Keratinocyte (primary cell): Measurements from ENCODE around the gene ZFYVE16. TPM values are rescaled to one million over a fixed set of nuclear protein-coding genes. Genes with fewer than 3 reads are reported as not detected.

Experiments
- DNase-seq: peaks from one replicate; pipeline ENCODE4 v3.0.0-alpha.2; 2011; ENCODE audit warnings: low read depth, missing footprints, low spot score
- FAIRE-seq: peaks from 2 replicates; lab custom pipeline; 2011; peaks lifted over from hg19 to GRCh38; lab: Jason Lieb, UNC
- H2AFZ ChIP-seq: 2 replicates; pipeline ENCODE4 v1.6.0; 2012; ENCODE audit warnings: low read length, control low read depth, inconsistent platforms; ENCODE audit not compliant: control insufficient read depth
- H3K27ac ChIP-seq: 2 replicates; pipeline ENCODE4 v1.5.1; 2011; ENCODE audit warnings: low read length; ENCODE audit not compliant: control insufficient read depth, insufficient read depth
- H3K27me3 ChIP-seq: 3 replicates; pipeline ENCODE4 v1.6.0; 2011; ENCODE audit warnings: low read length; ENCODE audit not compliant: control insufficient read depth, insufficient read depth; ENCODE audit errors: extremely low read depth
- H3K36me3 ChIP-seq, 2 experiments: 2 replicates in 1 of 2; 3 replicates in 1 of 2; pipeline ENCODE4 v1.5.1; 2011; ENCODE audit warnings: low read length in 2 of 2, mild to moderate bottlenecking in 1 of 2; ENCODE audit not compliant: control insufficient read depth in 2 of 2, insufficient read depth in 2 of 2; ENCODE audit errors: extremely low read depth in 1 of 2
- H3K4me1 ChIP-seq: 3 replicates; pipeline ENCODE4 v1.5.1; 2011; ENCODE audit warnings: low read length; ENCODE audit not compliant: control insufficient read depth, insufficient read depth; ENCODE audit errors: extremely low read depth
- H3K4me2 ChIP-seq: 3 replicates; pipeline ENCODE4 v1.6.0; 2011; ENCODE audit warnings: low read depth, low read length; ENCODE audit not compliant: control insufficient read depth, insufficient read depth; ENCODE audit errors: extremely low read depth
- H3K4me3 ChIP-seq, 3 experiments: fragments of 200-600 bp in 1 of 3; sonication (generic) in 1 of 3; 2 replicates in 2 of 3; 3 replicates in 1 of 3; pipeline ENCODE4 v1.5.1; 2011 to 2016; ENCODE audit warnings: low read length in 3 of 3, mild to moderate bottlenecking in 3 of 3, control low read depth in 2 of 3, inconsistent platforms in 1 of 3, low read depth in 1 of 3, mixed read lengths in 1 of 3, mixed run types in 1 of 3, moderate library complexity in 1 of 3; ENCODE audit not compliant: control insufficient read depth in 2 of 3, insufficient read depth in 2 of 3; ENCODE audit errors: extremely low read depth in 1 of 3
- H3K79me2 ChIP-seq: 2 replicates; pipeline ENCODE4 v1.6.0; 2012; ENCODE audit warnings: low read length; ENCODE audit not compliant: control insufficient read depth, insufficient read depth
- H3K9ac ChIP-seq: 3 replicates; pipeline ENCODE4 v1.6.0; 2011; ENCODE audit warnings: low read length; ENCODE audit not compliant: control insufficient read depth, insufficient read depth; ENCODE audit errors: extremely low read depth
- H3K9me1 ChIP-seq: 3 replicates; pipeline ENCODE4 v1.6.0; 2011; ENCODE audit warnings: low read length; ENCODE audit not compliant: control insufficient read depth, insufficient read depth; ENCODE audit errors: extremely low read depth
- H3K9me3 ChIP-seq: 2 replicates; pipeline ENCODE4 v1.5.1; 2012; ENCODE audit warnings: low read depth, low read length; ENCODE audit not compliant: control insufficient read depth
- H4K20me1 ChIP-seq: 3 replicates; pipeline ENCODE4 v1.6.0; 2011; ENCODE audit warnings: low read length; ENCODE audit not compliant: control insufficient read depth, insufficient read depth; ENCODE audit errors: extremely low read depth
- EZH2 ChIP-seq: IDR thresholded peaks from one replicate; pipeline ENCODE4 v1.6.1; 2012; ENCODE audit warnings: inconsistent platforms, mild to moderate bottlenecking, low read length, moderate library complexity
- dilution Hi-C: fragments of 300-500 bp; cut with MboI; formaldehyde crosslinking; loops from one replicate; pipeline ENCODE4 v1.7.0; 2020; ENCODE audit warnings: low sequenced_read_pairs; ENCODE audit not compliant: extremely low pct_ligation_motif_present
- polyA plus RNA-seq, 5 experiments: library from polyadenylated mRNA; depleted of rRNA in 3 of 5; stranded (reverse) in 3 of 5; stranded (forward) in 1 of 5; unstranded in 1 of 5; fragments of >200 nt; gene quantifications; 1 replicate in 1 of 5; 2 replicates in 3 of 5; 3 replicates in 1 of 5; pipeline versions ENCODE4 v1.2.1 to v1.2.3, GENCODE V29; 2011 to 2012; ENCODE audit warnings: missing spikeins in 2 of 5, low read depth in 1 of 5, low replicate concordance in 1 of 5
- TF ChIP-seq, protein P1 (sequence below), 3 experiments: IDR thresholded peaks in 1 of 3; conservative IDR thresholded peaks in 1 of 3; optimal IDR thresholded peaks in 1 of 3; 2 replicates in 2 of 3; 3 replicates in 1 of 3; pipeline versions ENCODE3 to v1.5.1; 2011; ENCODE audit warnings: low read length in 3 of 3, mild to moderate bottlenecking in 3 of 3, moderate library complexity in 2 of 3, control low read depth in 1 of 3, inconsistent platforms in 1 of 3; ENCODE audit not compliant: insufficient read depth in 2 of 3; ENCODE audit errors: extremely low read depth in 1 of 3

The ZFYVE16 gene
- polyA plus RNA-seq, 1 donor (not counting 4 experiments of a cell fraction or from before 2014, with no cell fraction given) = 13.5 TPM

DNA sequence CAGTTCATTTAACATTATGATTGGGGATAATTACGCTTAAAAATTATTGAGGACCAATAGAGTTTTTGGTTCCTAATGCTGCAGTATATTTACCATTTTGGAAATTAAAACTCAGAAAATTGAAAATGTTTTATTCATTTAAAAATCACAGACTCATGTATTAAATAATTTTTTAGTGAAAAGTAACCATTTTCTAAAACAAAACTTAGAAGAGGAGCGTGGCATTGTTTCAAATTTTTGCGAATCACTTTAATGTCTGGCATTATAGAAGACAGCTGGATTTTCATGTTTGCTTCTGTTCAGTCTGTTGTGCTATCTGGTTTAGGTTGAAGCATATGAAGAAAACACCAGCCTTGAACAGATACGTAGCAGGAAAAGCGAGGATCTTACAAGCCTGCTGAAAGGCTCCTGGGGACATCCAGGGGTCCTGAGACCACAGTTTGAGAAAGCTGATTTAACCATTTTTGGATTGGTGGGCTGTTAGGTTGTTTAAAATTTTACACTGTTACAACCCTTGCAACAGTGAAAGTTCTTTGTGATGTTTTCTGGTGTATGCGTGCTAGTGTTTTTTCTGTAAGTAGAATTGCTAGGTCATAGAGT lies 1.6 kb downstream of the ZFYVE16 start:
- dilution Hi-C loops = no loop called here
- Histone ChIP-seq H3K9me3 (no peaks in the 10 kb centered on the region), H3K36me3 (peaks cover 0 to 2% of the 10 kb centered on the region in 2 experiments), H4K20me1 (no peaks in the 10 kb centered on the region), H2AFZ (no peak overlapping the region), H3K9me1 (no peaks in the 10 kb centered on the region), H3K79me2 (peaks cover 49% of the 10 kb centered on the region), H3K4me1 (peaks cover 8% of the 10 kb centered on the region), H3K4me2 (peak overlapping the region; percentile 78), H3K4me3 (peak overlapping the region in 2 of 3 experiments; percentile 90 to 94), H3K9ac (peak overlapping the region; percentile 94), H3K27ac (no peak overlapping the region), H3K27me3 (no peaks in the 10 kb centered on the region)
- FAIRE-seq (no peak), DNase-seq (no peak)
- no peak for TF ChIP-seq EZH2
- TF ChIP-seq, protein P1, sequence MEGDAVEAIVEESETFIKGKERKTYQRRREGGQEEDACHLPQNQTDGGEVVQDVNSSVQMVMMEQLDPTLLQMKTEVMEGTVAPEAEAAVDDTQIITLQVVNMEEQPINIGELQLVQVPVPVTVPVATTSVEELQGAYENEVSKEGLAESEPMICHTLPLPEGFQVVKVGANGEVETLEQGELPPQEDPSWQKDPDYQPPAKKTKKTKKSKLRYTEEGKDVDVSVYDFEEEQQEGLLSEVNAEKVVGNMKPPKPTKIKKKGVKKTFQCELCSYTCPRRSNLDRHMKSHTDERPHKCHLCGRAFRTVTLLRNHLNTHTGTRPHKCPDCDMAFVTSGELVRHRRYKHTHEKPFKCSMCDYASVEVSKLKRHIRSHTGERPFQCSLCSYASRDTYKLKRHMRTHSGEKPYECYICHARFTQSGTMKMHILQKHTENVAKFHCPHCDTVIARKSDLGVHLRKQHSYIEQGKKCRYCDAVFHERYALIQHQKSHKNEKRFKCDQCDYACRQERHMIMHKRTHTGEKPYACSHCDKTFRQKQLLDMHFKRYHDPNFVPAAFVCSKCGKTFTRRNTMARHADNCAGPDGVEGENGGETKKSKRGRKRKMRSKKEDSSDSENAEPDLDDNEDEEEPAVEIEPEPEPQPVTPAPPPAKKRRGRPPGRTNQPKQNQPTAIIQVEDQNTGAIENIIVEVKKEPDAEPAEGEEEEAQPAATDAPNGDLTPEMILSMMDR (optimal IDR thresholded peaks at IDR 0.05 in 1 of 3, IDR thresholded peaks at IDR 0.05 in 1 of 3, conservative IDR thresholded peaks at IDR 0.05 in 1 of 3; ENCODE audit: extremely low read depth in 1 of 3, insufficient read depth in 2 of 3, low read length in 3 of 3) = no peak

DNA sequence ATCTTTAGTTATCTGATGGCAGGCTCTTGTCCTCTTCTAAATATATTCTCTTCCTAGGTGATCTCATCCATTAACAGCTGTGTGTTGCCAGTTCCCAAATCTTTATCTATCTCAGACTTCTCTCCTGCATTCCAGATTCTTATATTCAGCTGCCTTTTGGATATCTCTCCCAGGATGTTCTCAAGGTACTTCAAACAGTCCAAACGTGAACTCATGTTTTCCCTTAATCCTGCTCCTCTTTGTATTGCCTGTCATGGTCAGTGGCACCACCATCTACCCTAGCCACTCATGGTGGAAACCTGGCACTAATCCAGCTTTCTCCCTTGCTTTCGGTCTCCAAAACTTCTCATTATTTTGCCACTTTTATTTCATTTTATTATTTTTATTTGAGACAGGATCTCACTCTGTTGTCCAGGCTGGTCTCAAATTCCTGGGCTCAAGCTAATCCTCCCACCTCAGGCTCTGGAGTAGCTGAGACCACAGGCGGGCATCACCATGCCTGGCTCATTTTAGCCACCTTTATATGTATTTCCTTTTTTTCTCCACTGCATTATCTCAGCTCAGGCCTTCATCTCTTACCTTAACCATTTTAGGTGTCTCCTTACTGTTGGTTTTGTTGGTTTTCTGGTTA lies 3.8 kb downstream of the ZFYVE16 start:
- Histone ChIP-seq H3K4me1 (peaks cover 8% of the 10 kb centered on the region), H3K27me3 (no peaks in the 10 kb centered on the region), H3K79me2 (peaks cover 59% of the 10 kb centered on the region), H3K9ac (no peak overlapping the region), H3K9me1 (no peaks in the 10 kb centered on the region), H3K27ac (no peak overlapping the region), H3K4me2 (no peak overlapping the region), H4K20me1 (no peaks in the 10 kb centered on the region), H3K36me3 (peaks cover 0 to 2% of the 10 kb centered on the region in 2 experiments), H3K4me3 (no peak overlapping the region), H2AFZ (no peak overlapping the region), H3K9me3 (no peaks in the 10 kb centered on the region)
- dilution Hi-C loops = no loop called here
- TF ChIP-seq EZH2 = no peak
- TF ChIP-seq, protein P1 (optimal IDR thresholded peaks at IDR 0.05 in 1 of 3, IDR thresholded peaks at IDR 0.05 in 1 of 3, conservative IDR thresholded peaks at IDR 0.05 in 1 of 3; ENCODE audit: extremely low read depth in 1 of 3, insufficient read depth in 2 of 3, low read length in 3 of 3) = no peak
- no peak for DNase-seq
- FAIRE-seq = no peak
